ENCODE data around the gene ZNG1A.
"Not testable (repeated sequence)": the region's sequence is repeated elsewhere in the genome, so short reads cannot be mapped to it uniquely, and the experiment has no call there.

The ZNG1A gene

GRCh38 chr9:73076-73899, 105.6 kb downstream of the ZNG1A start:
- not testable (repeated sequence) for H3K36me3 ChIP-seq (ENCODE audit: insufficient read depth, low read length); H2AFZ ChIP-seq (ENCODE audit: low read length, unreplicated experiment); H3K27ac ChIP-seq (ENCODE audit: low read depth, low read length); H3K79me2 ChIP-seq (ENCODE audit: control insufficient read depth, insufficient read depth, low read length, unreplicated experiment); H3K27me3 ChIP-seq (ENCODE audit: insufficient read depth, low read length); H3K4me1 ChIP-seq (ENCODE audit: control insufficient read depth, insufficient read depth, low read length, unreplicated experiment)
- H3K4me3 ChIP-seq (ENCODE audit: low read depth, low read length) = peak overlapping the region; percentile 70
